ENCODE results near the gene PRKN.

Gene PRKN

GRCh38 chr6:162727322-162728182 lies at the start of gene PRKN, which contains the start of gene PACRG (continued):
- TF ChIP-seq ZBTB44 (tag by site-specific recombination; IDR thresholded peaks at IDR 0.05) (no peak; the same call in 1 of the 2 replicates), HIC1 (tag by site-specific recombination; IDR thresholded peaks at IDR 0.05) (peak; percentile 84), ZNF501 (tag by site-specific recombination; IDR thresholded peaks at IDR 0.05) (peak; percentile 65; the same call in 1 of the 2 replicates), PRDM6 (tag by site-specific recombination; IDR thresholded peaks at IDR 0.05) (no peak), ZNF404 (tag by site-specific recombination; IDR thresholded peaks at IDR 0.05) (no peak), HOXD13 (CRISPR knock-in tag; IDR thresholded peaks at IDR 0.05; ENCODE audit: borderline replicate concordance) (no peak), ZNF670 (tag by site-specific recombination; IDR thresholded peaks at IDR 0.05; ENCODE audit: low read depth) (no peak), TCF7L2 (IDR thresholded peaks at IDR 0.05; ENCODE audit: borderline replicate concordance, low read depth, low read length) (no peak), ZNF112 (tag by site-specific recombination; IDR thresholded peaks at IDR 0.05) (no peak), PRDM4 (tag by site-specific recombination; IDR thresholded peaks at IDR 0.05) (no peak; the same call in 1 of the 2 replicates), ZNF626 (tag by site-specific recombination; IDR thresholded peaks at IDR 0.05) (no peak), ZBTB10 (tag by site-specific recombination; IDR thresholded peaks at IDR 0.05) (0 out of 2 replicates have a peak, but pooled peaks have one; percentile 27), ZNF514 (tag by site-specific recombination; IDR thresholded peaks at IDR 0.05) (no peak), ZNF433 (tag by site-specific recombination; IDR thresholded peaks at IDR 0.05; ENCODE audit: low read depth) (no peak), ZNF48 (tag by site-specific recombination; IDR thresholded peaks at IDR 0.05) (no peak), GLIS2 (tag by site-specific recombination; IDR thresholded peaks at IDR 0.05) (peak; percentile 73), ZNF391 (tag by site-specific recombination; IDR thresholded peaks at IDR 0.05; ENCODE audit: borderline replicate concordance, low read depth) (peak; percentile 55; the same call in 1 of the 2 replicates), ZSCAN4 (tag by site-specific recombination; IDR thresholded peaks at IDR 0.05) (no peak), ZNF707 (tag by site-specific recombination; IDR thresholded peaks at IDR 0.05) (no peak), ZNF677 (tag by site-specific recombination; IDR thresholded peaks at IDR 0.05) (no peak), SP7 (tag by site-specific recombination; IDR thresholded peaks at IDR 0.05) (peak; percentile 59; the same call in 1 of the 2 replicates), ZNF394 (tag by site-specific recombination; IDR thresholded peaks at IDR 0.05; ENCODE audit: borderline replicate concordance) (no peak), ZNF362 (tag by site-specific recombination; IDR thresholded peaks at IDR 0.05) (no peak), ZFP37 (tag by site-specific recombination; IDR thresholded peaks at IDR 0.05) (no peak), SP3 (tag by site-specific recombination; IDR thresholded peaks at IDR 0.05) (peak; percentile 95), ZNF658 (tag by site-specific recombination; IDR thresholded peaks at IDR 0.05) (no peak)
